Astrocyte of the spinal cord (primary cell): ENCODE data around the gene AQP1.

ENCODE experiments used
- DNase-seq: peaks from one replicate; pipeline ENCODE4 v3.0.0; 2011; ENCODE audit warnings: low read depth, low spot score
- H3K4me3 ChIP-seq: 2 replicates; pipeline ENCODE4 v1.5.1; 2011; ENCODE audit warnings: low read depth, mild to moderate bottlenecking, low read length, moderate library complexity
- CTCF ChIP-seq: IDR thresholded peaks from 2 replicates; pipeline ENCODE4 v1.5.1; 2012; ENCODE audit warnings: low read depth, mild to moderate bottlenecking, low read length, inconsistent platforms
- in situ Hi-C: cut with HindIII; loops from 2 replicates; pipeline ENCODE4 v1.10.0; 2017; ENCODE audit warnings: low sequenced_read_pairs

Gene AQP1

GRCh38 chr7:30899066-30899465, 12.6 kb upstream of the AQP1 start:
- no peak for DNase-seq
- TF ChIP-seq CTCF = no peak
- H3K4me3 ChIP-seq = no peak overlapping the region
- in situ Hi-C loops = no loop called here

GRCh38 chr7:30899630-30900029, 12.0 kb upstream of the AQP1 start:
- in situ Hi-C loops = no loop called here
- no peak for TF ChIP-seq CTCF
- no peak overlapping the region for H3K4me3 ChIP-seq
- no peak for DNase-seq

GRCh38 chr7:30900053-30900452, 11.6 kb upstream of the AQP1 start:
- in situ Hi-C loops = no loop called here
- TF ChIP-seq CTCF = no peak
- DNase-seq = no peak
- H3K4me3 ChIP-seq = no peak overlapping the region

- DNase-seq = no peak
- no peak overlapping the region for H3K4me3 ChIP-seq
- no peak for TF ChIP-seq CTCF
- in situ Hi-C loops = no loop called here
These were observed 10.8 kb upstream of the AQP1 start for GRCh38 chr7:30900803-30901362.

GRCh38 chr7:30901856-30902255, 9.8 kb upstream of the AQP1 start:
- in situ Hi-C loops = no loop called here
- no peak overlapping the region for H3K4me3 ChIP-seq
- DNase-seq = no peak
- no peak for TF ChIP-seq CTCF

GRCh38 chr7:30902466-30902865, 9.2 kb upstream of the AQP1 start:
- no peak for DNase-seq
- in situ Hi-C loops = no loop called here
- no peak overlapping the region for H3K4me3 ChIP-seq
- no peak for TF ChIP-seq CTCF

- in situ Hi-C loops = no loop called here
- DNase-seq = no peak
- no peak for TF ChIP-seq CTCF
- no peak overlapping the region for H3K4me3 ChIP-seq
These were observed 8.5 kb upstream of the AQP1 start for GRCh38 chr7:30903146-30903545.
